ENCODE results near the gene CYB561D1. TPM values are rescaled to one million over a fixed set of nuclear protein-coding genes. Genes with fewer than 3 reads are reported as not detected.

Gene CYB561D1
- total and polyA plus RNA-seq, 12 donors: 4.4 to 21.2 (median 11.5) TPM

- Histone ChIP-seq H3K27ac (no peak overlapping the region), H3K27me3 (no peaks in the 10 kb centered on the region), H3K36me3 (replicated peaks in 1 of 2) (no peaks in the 10 kb centered on the region), H3K9me3 (replicated peaks in 1 of 3) (no peaks in the 10 kb centered on the region), H3K4me1 (replicated peaks in 1 of 2) (no peaks in the 10 kb centered on the region), H3K4me3 (no peak overlapping the region)
- DNase-seq: no peak
- 67 to 76% (median 67%) methylated on average over 4 of the region's 4 CpGs for WGBS, 4 donors
- no peak for TF ChIP-seq POLR2A (IDR thresholded peaks at IDR 0.05)
- TF ChIP-seq CTCF (IDR thresholded peaks at IDR 0.05): no peak
- intact Hi-C loops (cut with DNase I): no loop called here
Measured at GRCh38 chr1:109447524-109447923, 46.4 kb upstream of the CYB561D1 start.

- DNase-seq: no peak
- Histone ChIP-seq H3K27ac (no peak overlapping the region), H3K36me3 (replicated peaks in 1 of 2) (no peaks in the 10 kb centered on the region), H3K4me3 (no peak overlapping the region), H3K4me1 (replicated peaks in 1 of 2) (no peaks in the 10 kb centered on the region), H3K27me3 (no peaks in the 10 kb centered on the region), H3K9me3 (replicated peaks in 1 of 3) (no peaks in the 10 kb centered on the region)
- no peak for TF ChIP-seq CTCF (IDR thresholded peaks at IDR 0.05)
- no peak for TF ChIP-seq POLR2A (IDR thresholded peaks at IDR 0.05)
- WGBS, 4 donors: 89 to 96% (median 95%) methylated on average over 1 of the region's 1 CpG
- intact Hi-C loops (cut with DNase I): no loop called here
Measured at GRCh38 chr1:109454497-109455133, 39.3 kb upstream of the CYB561D1 start.

- intact Hi-C loops (cut with DNase I): no loop called here
- H3K36me3 ChIP-seq (replicated peaks in 1 of 2): no peaks in the 10 kb centered on the region
- H3K4me1 ChIP-seq (replicated peaks in 1 of 2): no peaks in the 10 kb centered on the region
- WGBS, 4 donors: 78 to 85% (median 82%) methylated on average over 4 of the region's 4 CpGs
- H3K27ac ChIP-seq: no peak overlapping the region
- H3K4me3 ChIP-seq: no peak overlapping the region
- no peaks in the 10 kb centered on the region for H3K27me3 ChIP-seq
- DNase-seq: no peak
- no peaks in the 10 kb centered on the region for H3K9me3 ChIP-seq (replicated peaks in 1 of 3)
- TF ChIP-seq POLR2A (IDR thresholded peaks at IDR 0.05): no peak
- no peak for TF ChIP-seq CTCF (IDR thresholded peaks at IDR 0.05)
Measured at GRCh38 chr1:109457819-109458218, 36.1 kb upstream of the CYB561D1 start.

- no peaks in the 10 kb centered on the region for H3K27me3 ChIP-seq
- intact Hi-C loops (cut with DNase I): no loop called here
- peak overlapping the region in 4 of 5 donors; percentile 59 to 86 (median 86) for H3K27ac ChIP-seq
- no peaks in the 10 kb centered on the region for H3K36me3 ChIP-seq (replicated peaks in 1 of 2)
- no peak for DNase-seq
- 4 to 11% (median 8%) methylated on average over 8 to 24 of the region's 24 CpGs for WGBS, 4 donors
- TF ChIP-seq CTCF (IDR thresholded peaks at IDR 0.05) (no peak), POLR2A (IDR thresholded peaks at IDR 0.05) (no peak)
- H3K4me3 ChIP-seq: peak overlapping the region in 3 of 4 donors; percentile 22 to 89 (median 68)
- peaks cover 10 to 11% of the 10 kb centered on the region in 2 donors for H3K4me1 ChIP-seq (replicated peaks in 1 of 2)
- H3K9me3 ChIP-seq (replicated peaks in 1 of 3): no peaks in the 10 kb centered on the region
Measured at GRCh38 chr1:109466125-109466451, 27.8 kb upstream of the CYB561D1 start.
